ENCODE data around the gene PAX4. TPM values are rescaled to one million over a fixed set of nuclear protein-coding genes. Genes with fewer than 3 reads are reported as not detected.

Gene PAX4
- polyA plus RNA-seq, 1 of the 3 experiments (the other 2 are of a cell fraction) = not detected

DNA sequence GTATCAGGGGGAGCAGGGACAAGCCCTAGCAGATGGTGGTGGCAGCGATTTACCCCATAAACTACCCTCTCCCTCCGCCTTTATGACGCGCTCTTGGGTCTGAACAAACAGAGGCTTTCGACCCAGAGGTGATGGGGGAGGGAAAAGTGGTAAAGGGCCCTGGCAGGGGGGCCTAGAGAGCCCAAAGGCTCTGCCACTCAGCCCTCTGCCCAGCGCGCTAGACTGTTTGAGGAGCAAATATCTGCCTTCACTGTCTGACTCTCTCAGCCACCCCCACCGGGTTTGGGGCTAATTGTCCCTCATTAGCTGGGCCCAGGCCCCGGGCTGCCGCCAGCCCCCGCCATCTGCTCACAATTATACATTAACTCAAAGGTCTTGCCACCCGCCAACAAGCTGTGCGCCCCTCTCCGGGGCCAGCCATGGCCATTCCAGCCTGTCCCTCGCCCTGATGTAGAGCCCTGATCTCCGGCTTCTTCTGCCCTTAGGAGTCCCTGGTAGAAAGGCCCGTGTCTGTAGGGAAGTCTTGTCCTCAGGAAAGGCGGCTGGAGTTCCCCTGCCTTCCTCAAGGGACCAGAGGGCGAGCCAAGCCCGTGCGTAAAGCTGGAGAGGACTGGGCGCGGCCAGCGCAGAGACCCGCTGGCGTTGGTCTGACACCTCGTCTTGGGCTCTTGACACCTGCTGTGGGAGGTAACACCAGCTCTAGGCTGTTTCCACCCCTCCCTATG lies 1.9 kb upstream of the PAX4 start:
- POLR2A ChIA-PET = no interaction called here
- TF ChIP-seq GATA2 (CRISPR knock-in tag; IDR thresholded peaks at IDR 0.05) = no peak
- TF ChIP-seq, protein P1, sequence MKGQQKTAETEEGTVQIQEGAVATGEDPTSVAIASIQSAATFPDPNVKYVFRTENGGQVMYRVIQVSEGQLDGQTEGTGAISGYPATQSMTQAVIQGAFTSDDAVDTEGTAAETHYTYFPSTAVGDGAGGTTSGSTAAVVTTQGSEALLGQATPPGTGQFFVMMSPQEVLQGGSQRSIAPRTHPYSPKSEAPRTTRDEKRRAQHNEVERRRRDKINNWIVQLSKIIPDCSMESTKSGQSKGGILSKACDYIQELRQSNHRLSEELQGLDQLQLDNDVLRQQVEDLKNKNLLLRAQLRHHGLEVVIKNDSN (IDR thresholded peaks at IDR 0.05; ENCODE audit: borderline replicate concordance, low read depth) = no peak
- TF ChIP-seq SIN3A (IDR thresholded peaks at IDR 0.05; ENCODE audit: borderline replicate concordance, low read depth, low read length) = no peak
- no peak for TF ChIP-seq MEF2A (IDR thresholded peaks at IDR 0.05; ENCODE audit: borderline replicate concordance, low read depth)
- no peak for TF ChIP-seq JUND (IDR thresholded peaks at IDR 0.05)
- no peak for TF ChIP-seq RFX5 (IDR thresholded peaks at IDR 0.05; ENCODE audit: low read length)
- Histone ChIP-seq H3K9ac (no peak overlapping the region), H3F3A (replicated peaks; ENCODE audit: insufficient read depth) (no peaks in the 10 kb centered on the region), H3K27me3 (ENCODE audit: insufficient read depth) (peaks cover 73% of the 10 kb centered on the region), H3K9me2 (no peaks in the 10 kb centered on the region), H4K20me1 (ENCODE audit: insufficient read depth) (no peaks in the 10 kb centered on the region), H3K27ac (ENCODE audit: low read depth in 2 of 2, low read length in 1 of 2) (no peak overlapping the region), H3K4me2 (no peak overlapping the region; the same call in 1 of the 2 replicates), H3K9me3 (0 out of 2 replicates have a peak, but pooled peaks cover 3% of the 10 kb centered on the region), H3K4me3 (ENCODE audit: low read depth in 2 of 2, low read length in 1 of 2) (no peak overlapping the region), H3K36me3 (replicated peaks in 1 of 2; ENCODE audit: control insufficient read depth in 1 of 2, insufficient read depth in 2 of 2, low read length in 1 of 2) (no peaks in the 10 kb centered on the region), H3K79me2 (ENCODE audit: insufficient read depth) (no peaks in the 10 kb centered on the region), H2AFZ (ENCODE audit: low read depth) (no peak overlapping the region), H3K4me1 (ENCODE audit: control insufficient read depth in 1 of 2, insufficient read depth in 2 of 2, low read depth in 1 of 2, low read length in 1 of 2) (no peaks in the 10 kb centered on the region; a peak in 1 of 4 replicates)
- peak; percentile 41 for DNase-seq
- WGBS (ENCODE audit: low lambda C conversion rate) = 2% methylated on average over 19 of the region's 27 CpGs
- CTCF ChIA-PET = interaction anchor here (1.0 to 1.3 kb wide), 3 partner anchors 9 to 31 kb away, joined by 3 to 7 read pairs (median 5); partner anchors contain the start of gene ARF5

- Histone ChIP-seq H4K20me1 (ENCODE audit: insufficient read depth) (no peaks in the 10 kb centered on the region), H3K4me3 (ENCODE audit: low read depth in 2 of 2, low read length in 1 of 2) (no peak overlapping the region), H3K36me3 (replicated peaks in 1 of 2; ENCODE audit: control insufficient read depth in 1 of 2, insufficient read depth in 2 of 2, low read length in 1 of 2) (no peaks in the 10 kb centered on the region), H3K27ac (ENCODE audit: low read depth in 2 of 2, low read length in 1 of 2) (no peak overlapping the region), H3K9ac (no peak overlapping the region), H3K4me2 (no peak overlapping the region), H3K4me1 (ENCODE audit: control insufficient read depth in 1 of 2, insufficient read depth in 2 of 2, low read depth in 1 of 2, low read length in 1 of 2) (no peaks in the 10 kb centered on the region; a peak in 1 of 4 replicates), H3K79me2 (ENCODE audit: insufficient read depth) (no peaks in the 10 kb centered on the region), H3F3A (replicated peaks; ENCODE audit: insufficient read depth) (no peaks in the 10 kb centered on the region), H3K9me2 (no peaks in the 10 kb centered on the region), H3K27me3 (ENCODE audit: insufficient read depth) (peaks cover 84% of the 10 kb centered on the region), H2AFZ (ENCODE audit: low read depth) (no peak overlapping the region), H3K9me3 (0 out of 2 replicates have a peak, but pooled peaks cover 3% of the 10 kb centered on the region)
- ChIA-PET POLR2A (no interaction called here), CTCF (interaction anchor here (0.9 kb wide), 1 partner anchor 30 kb away, joined by 3 read pairs; the partner anchor contains the start of gene ARF5)
- 0% methylated on average over 1 of the region's 1 CpG for WGBS (ENCODE audit: low lambda C conversion rate)
- DNase-seq = no peak
- TF ChIP-seq, protein P2, sequence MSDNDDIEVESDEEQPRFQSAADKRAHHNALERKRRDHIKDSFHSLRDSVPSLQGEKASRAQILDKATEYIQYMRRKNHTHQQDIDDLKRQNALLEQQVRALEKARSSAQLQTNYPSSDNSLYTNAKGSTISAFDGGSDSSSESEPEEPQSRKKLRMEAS (IDR thresholded peaks at IDR 0.05; ENCODE audit: low read depth) = no peak
- no peak for TF ChIP-seq EZH2phosphoT487 (IDR thresholded peaks at IDR 0.05; ENCODE audit: borderline replicate concordance, low read depth)
- TF ChIP-seq TEAD4 (IDR thresholded peaks at IDR 0.05; ENCODE audit: borderline replicate concordance, insufficient read depth) = no peak
- no peak for TF ChIP-seq MXI1 (IDR thresholded peaks at IDR 0.05; ENCODE audit: low read depth, low read length)
- TF ChIP-seq POLR2AphosphoS5 (IDR thresholded peaks at IDR 0.05; ENCODE audit: low read depth, low read length) = no peak
- TF ChIP-seq, protein P3, sequence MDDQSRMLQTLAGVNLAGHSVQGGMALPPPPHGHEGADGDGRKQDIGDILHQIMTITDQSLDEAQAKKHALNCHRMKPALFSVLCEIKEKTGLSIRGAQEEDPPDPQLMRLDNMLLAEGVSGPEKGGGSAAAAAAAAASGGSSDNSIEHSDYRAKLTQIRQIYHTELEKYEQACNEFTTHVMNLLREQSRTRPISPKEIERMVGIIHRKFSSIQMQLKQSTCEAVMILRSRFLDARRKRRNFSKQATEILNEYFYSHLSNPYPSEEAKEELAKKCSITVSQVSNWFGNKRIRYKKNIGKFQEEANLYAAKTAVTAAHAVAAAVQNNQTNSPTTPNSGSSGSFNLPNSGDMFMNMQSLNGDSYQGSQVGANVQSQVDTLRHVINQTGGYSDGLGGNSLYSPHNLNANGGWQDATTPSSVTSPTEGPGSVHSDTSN (IDR thresholded peaks at IDR 0.05) = no peak
- no peak for TF ChIP-seq FOSL2 (IDR thresholded peaks at IDR 0.05; ENCODE audit: borderline replicate concordance, low read depth)
- TF ChIP-seq RFX5 (IDR thresholded peaks at IDR 0.05; ENCODE audit: low read length) = no peak
- TF ChIP-seq, protein P4, sequence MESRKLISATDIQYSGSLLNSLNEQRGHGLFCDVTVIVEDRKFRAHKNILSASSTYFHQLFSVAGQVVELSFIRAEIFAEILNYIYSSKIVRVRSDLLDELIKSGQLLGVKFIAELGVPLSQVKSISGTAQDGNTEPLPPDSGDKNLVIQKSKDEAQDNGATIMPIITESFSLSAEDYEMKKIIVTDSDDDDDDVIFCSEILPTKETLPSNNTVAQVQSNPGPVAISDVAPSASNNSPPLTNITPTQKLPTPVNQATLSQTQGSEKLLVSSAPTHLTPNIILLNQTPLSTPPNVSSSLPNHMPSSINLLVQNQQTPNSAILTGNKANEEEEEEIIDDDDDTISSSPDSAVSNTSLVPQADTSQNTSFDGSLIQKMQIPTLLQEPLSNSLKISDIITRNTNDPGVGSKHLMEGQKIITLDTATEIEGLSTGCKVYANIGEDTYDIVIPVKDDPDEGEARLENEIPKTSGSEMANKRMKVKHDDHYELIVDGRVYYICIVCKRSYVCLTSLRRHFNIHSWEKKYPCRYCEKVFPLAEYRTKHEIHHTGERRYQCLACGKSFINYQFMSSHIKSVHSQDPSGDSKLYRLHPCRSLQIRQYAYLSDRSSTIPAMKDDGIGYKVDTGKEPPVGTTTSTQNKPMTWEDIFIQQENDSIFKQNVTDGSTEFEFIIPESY (IDR thresholded peaks at IDR 0.05; ENCODE audit: borderline replicate concordance, low read depth) = no peak
- TF ChIP-seq, protein P5, sequence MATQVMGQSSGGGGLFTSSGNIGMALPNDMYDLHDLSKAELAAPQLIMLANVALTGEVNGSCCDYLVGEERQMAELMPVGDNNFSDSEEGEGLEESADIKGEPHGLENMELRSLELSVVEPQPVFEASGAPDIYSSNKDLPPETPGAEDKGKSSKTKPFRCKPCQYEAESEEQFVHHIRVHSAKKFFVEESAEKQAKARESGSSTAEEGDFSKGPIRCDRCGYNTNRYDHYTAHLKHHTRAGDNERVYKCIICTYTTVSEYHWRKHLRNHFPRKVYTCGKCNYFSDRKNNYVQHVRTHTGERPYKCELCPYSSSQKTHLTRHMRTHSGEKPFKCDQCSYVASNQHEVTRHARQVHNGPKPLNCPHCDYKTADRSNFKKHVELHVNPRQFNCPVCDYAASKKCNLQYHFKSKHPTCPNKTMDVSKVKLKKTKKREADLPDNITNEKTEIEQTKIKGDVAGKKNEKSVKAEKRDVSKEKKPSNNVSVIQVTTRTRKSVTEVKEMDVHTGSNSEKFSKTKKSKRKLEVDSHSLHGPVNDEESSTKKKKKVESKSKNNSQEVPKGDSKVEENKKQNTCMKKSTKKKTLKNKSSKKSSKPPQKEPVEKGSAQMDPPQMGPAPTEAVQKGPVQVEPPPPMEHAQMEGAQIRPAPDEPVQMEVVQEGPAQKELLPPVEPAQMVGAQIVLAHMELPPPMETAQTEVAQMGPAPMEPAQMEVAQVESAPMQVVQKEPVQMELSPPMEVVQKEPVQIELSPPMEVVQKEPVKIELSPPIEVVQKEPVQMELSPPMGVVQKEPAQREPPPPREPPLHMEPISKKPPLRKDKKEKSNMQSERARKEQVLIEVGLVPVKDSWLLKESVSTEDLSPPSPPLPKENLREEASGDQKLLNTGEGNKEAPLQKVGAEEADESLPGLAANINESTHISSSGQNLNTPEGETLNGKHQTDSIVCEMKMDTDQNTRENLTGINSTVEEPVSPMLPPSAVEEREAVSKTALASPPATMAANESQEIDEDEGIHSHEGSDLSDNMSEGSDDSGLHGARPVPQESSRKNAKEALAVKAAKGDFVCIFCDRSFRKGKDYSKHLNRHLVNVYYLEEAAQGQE (IDR thresholded peaks at IDR 0.05; ENCODE audit: low read depth, low read length) = no peak
- TF ChIP-seq CHD2 (IDR thresholded peaks at IDR 0.05; ENCODE audit: low read length, partially characterized antibody) = no peak
- no peak for TF ChIP-seq RXRA (IDR thresholded peaks at IDR 0.05; ENCODE audit: borderline replicate concordance, low read depth)
- no peak for TF ChIP-seq RAD21 (IDR thresholded peaks at IDR 0.05; ENCODE audit: low read length)
- no peak for TF ChIP-seq NFIC (IDR thresholded peaks at IDR 0.05; ENCODE audit: borderline replicate concordance)
- TF ChIP-seq TCF12 (IDR thresholded peaks at IDR 0.05) = no peak
- no peak for TF ChIP-seq GATA2 (CRISPR knock-in tag; IDR thresholded peaks at IDR 0.05)
Measured at GRCh38 chr7:127618775-127619174, 833 bp upstream of the PAX4 start.
